ENCODE data around the gene HMGB4. TPM values are rescaled to one million over a fixed set of nuclear protein-coding genes. Genes with fewer than 3 reads are reported as not detected.

The HMGB4 gene
- total and polyA plus RNA-seq, 2 of the 4 experiments (the other 2 are of a cell fraction) = not detected

GRCh38 chr1:33853431-33853830, 10.4 kb upstream of the HMGB4 start:
- in situ Hi-C loops (cut with MboI; ENCODE audit: low sequenced_read_pairs) = no loop called here
- intact Hi-C loops (cut with micrococcal nuclease) = no loop called here
- no CpG with 5 or more reads among the region's 1 CpG for WGBS, 2 experiments (ENCODE audit: extremely low coverage in 2 of 2, insufficient read length in 1 of 2)

More at GRCh38 chr1:33853431-33853830, 10.4 kb upstream of the HMGB4 start:
- H3K4me1 ChIP-seq (ENCODE audit: control insufficient read depth, insufficient read depth, low read length) = no peaks in the 10 kb centered on the region
- no peak overlapping the region for H2BK5ac ChIP-seq (ENCODE audit: low read depth, low read length, poor library complexity, severe bottlenecking)
- H3K4me2 ChIP-seq (ENCODE audit: low read depth, low read length) = no peak overlapping the region
- H3K14ac ChIP-seq (replicated peaks; ENCODE audit: low read depth, low read length) = no peak overlapping the region
- ChIA-PET CTCF (no interaction called here), POLR2A (ENCODE audit: unreplicated experiment) (no interaction called here)
- no peak overlapping the region for H2AK9ac ChIP-seq (replicated peaks; ENCODE audit: low read depth, low read length, poor library complexity)
- H3K27ac ChIP-seq (ENCODE audit: insufficient read depth, low read length) = no peak overlapping the region
- H2BK15ac ChIP-seq (ENCODE audit: low read depth, low read length) = no peak overlapping the region
- H4K20me1 ChIP-seq (ENCODE audit: insufficient read depth, low read length) = no peaks in the 10 kb centered on the region
- H2BK20ac ChIP-seq (ENCODE audit: low read depth, low read length) = no peak overlapping the region
- H4K5ac ChIP-seq (ENCODE audit: low read depth, low read length) = no peak overlapping the region
- H3K9ac ChIP-seq (ENCODE audit: low read depth, low read length) = no peak overlapping the region
- no peaks in the 10 kb centered on the region for H3K9me1 ChIP-seq (ENCODE audit: insufficient read depth, low read length)
- BruUV-seq (replicated peaks) = no TSS peak
- no peak overlapping the region for H3K23ac ChIP-seq (ENCODE audit: low read depth, low read length)
- no peak overlapping the region for H2BK120ac ChIP-seq (ENCODE audit: low read depth, low read length)
- peaks cover 33% of the 10 kb centered on the region for H3K9me3 ChIP-seq (ENCODE audit: control insufficient read depth, insufficient read depth, low read length)
- no peaks in the 10 kb centered on the region for H3K27me3 ChIP-seq (ENCODE audit: control insufficient read depth, insufficient read depth, low read length)
- DNase-seq (no peak), ATAC-seq (ENCODE audit: low read depth) (no peak)
- no peaks in the 10 kb centered on the region for H3K36me3 ChIP-seq (ENCODE audit: control insufficient read depth, insufficient read depth, low read length)
- no peak overlapping the region for H2AK5ac ChIP-seq (ENCODE audit: low read depth, low read length)
- no peaks in the 10 kb centered on the region for H3K79me1 ChIP-seq (ENCODE audit: low read depth in 1 of 2, low read length in 2 of 2)
- no peak for TF ChIP-seq BHLHE40 (IDR thresholded peaks at IDR 0.05; ENCODE audit: low read depth, low read length)
- no peak for TF ChIP-seq CEBPB (IDR thresholded peaks at IDR 0.05; ENCODE audit: low read depth, low read length)
- no peak for TF ChIP-seq MXI1 (IDR thresholded peaks at IDR 0.05; ENCODE audit: borderline replicate concordance, low read depth, low read length)
- TF ChIP-seq RAD21 (IDR thresholded peaks at IDR 0.05; ENCODE audit: low read length) = no peak
- no peak for TF ChIP-seq NFE2L2 (IDR thresholded peaks at IDR 0.05; ENCODE audit: low read depth, low read length)
- TF ChIP-seq MAZ (IDR thresholded peaks at IDR 0.05; ENCODE audit: borderline replicate concordance, low read depth, low read length) = no peak
- TF ChIP-seq MAFK (IDR thresholded peaks at IDR 0.05; ENCODE audit: low read depth, low read length) = no peak
- TF ChIP-seq SMC3 (IDR thresholded peaks at IDR 0.05; ENCODE audit: low read depth, low read length) = no peak
- TF ChIP-seq FOS (IDR thresholded peaks at IDR 0.05; ENCODE audit: low read depth, low read length) = no peak
- TF ChIP-seq CHD1 (IDR thresholded peaks at IDR 0.05; ENCODE audit: low read depth, low read length) = no peak
- TF ChIP-seq RFX5 (IDR thresholded peaks at IDR 0.05; ENCODE audit: low read depth, low read length) = no peak
- H3K4ac ChIP-seq (ENCODE audit: low read depth, low read length) = no peak overlapping the region
- no peak overlapping the region for H2AFZ ChIP-seq (replicated peaks; ENCODE audit: low read length, poor library complexity)
- no peak overlapping the region for H4K91ac ChIP-seq (ENCODE audit: insufficient read depth, low read depth, low read length)
- no peak overlapping the region for H4K8ac ChIP-seq (ENCODE audit: low read depth in 2 of 2, low read length in 2 of 2)
- no peak overlapping the region for H3K56ac ChIP-seq (ENCODE audit: extremely low read depth, insufficient read depth, low read length)
- dilution Hi-C loops (cut with HindIII; ENCODE audit: low sequenced_read_pairs, unreplicated experiment) = no loop called here
- no peak overlapping the region for H3K4me3 ChIP-seq (ENCODE audit: insufficient read depth, low read depth, low read length)
- no peak overlapping the region for H3K18ac ChIP-seq (ENCODE audit: low read depth, low read length)
